Upper lobe of left lung (tissue), 4 donors: ENCODE results near the gene ST3GAL5.
"Not testable (repeated sequence)": the region's sequence is repeated elsewhere in the genome, so short reads cannot be mapped to it uniquely, and the experiment has no call there.

Source experiments
- CTCF ChIP-seq, 6 experiments: fragments of 450-650 bp in 4 of 6; fragments of 200-600 bp in 2 of 6; sonication (generic) in 2 of 6; IDR thresholded peaks; one replicate each; pipeline ENCODE4 v1.5.1; 2016 to 2019; ENCODE audit warnings: antibody characterized with exemption in 6 of 6
- EP300 ChIP-seq, 4 donors: sonication (generic); formaldehyde crosslinking; IDR thresholded peaks; one replicate each; pipeline ENCODE4 v1.5.1; 2017; ENCODE audit warnings: antibody characterized with exemption in 4 of 4, control low read depth in 2 of 4
- POLR2AphosphoS5 ChIP-seq, 2 donors: sonication (generic); formaldehyde crosslinking; IDR thresholded peaks; one replicate each; pipeline ENCODE4 v1.5.1; 2017; ENCODE audit warnings: antibody characterized with exemption in 2 of 2

GRCh38 chr2:85894554-85895278 is 5.9 kb upstream of the ST3GAL5 start:
- not testable (repeated sequence) for TF ChIP-seq EP300, CTCF, POLR2AphosphoS5 (IDR thresholded peaks at IDR 0.05)
